Measurements from ENCODE around the gene HIVEP2.

HIVEP2 gene

GRCh38 chr6:142810952-142811514, 133.9 kb downstream of the HIVEP2 start:
- H3K4me2 ChIP-seq = peak overlapping the region; percentile 26; the same call in 1 of the 2 replicates

DNA sequence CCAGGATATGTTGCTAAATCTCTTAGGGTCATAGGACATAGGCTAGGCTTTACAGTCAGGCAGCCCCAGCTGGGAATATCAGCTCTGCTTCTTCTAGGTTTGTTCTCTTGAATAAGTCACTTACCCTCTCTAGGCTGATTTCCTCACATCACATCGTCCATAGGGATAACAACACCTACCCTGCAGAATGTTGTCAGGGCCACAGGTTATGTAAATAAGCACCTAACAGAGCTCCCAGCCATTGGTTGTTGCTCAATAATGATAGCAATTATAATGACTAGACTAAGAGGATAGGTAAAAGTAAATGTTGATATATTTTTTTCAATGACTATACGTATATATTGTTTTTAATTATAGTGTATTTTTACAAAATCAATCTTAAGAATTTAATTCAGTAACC, 135.0 kb downstream of the HIVEP2 start:
- Histone ChIP-seq H2AFZ (ENCODE audit: low read depth) (no peak overlapping the region), H3K27me3 (ENCODE audit: insufficient read depth, low read depth) (no peaks in the 10 kb centered on the region), H3K4me1 (ENCODE audit: low read depth, poor library complexity, severe bottlenecking) (peaks cover 36% of the 10 kb centered on the region), H3K9ac (no peak overlapping the region), H4K20me1 (ENCODE audit: insufficient read depth) (no peaks in the 10 kb centered on the region), H3K27ac (no peak overlapping the region), H3K79me2 (ENCODE audit: insufficient read depth, low read depth) (no peaks in the 10 kb centered on the region), H3K4me2 (no peak overlapping the region), H3K4me3 (IDR thresholded peaks at IDR 0.05; ENCODE audit: insufficient read depth, low read depth, low read length) (no peak overlapping the region), H3K36me3 (ENCODE audit: insufficient read depth) (no peaks in the 10 kb centered on the region; the same call in 1 of the 2 replicates)
- TF ChIP-seq CTCF (conservative IDR thresholded peaks at IDR 0.05; ENCODE audit: low read depth, low read length) = no peak

More at GRCh38 chr6:142810952-142811514, 133.9 kb downstream of the HIVEP2 start:
- Histone ChIP-seq H3K27ac (peak overlapping the region; percentile 7; the same call in 1 of the 2 replicates), H3K36me3 (ENCODE audit: insufficient read depth) (no peaks in the 10 kb centered on the region; the same call in 1 of the 2 replicates), H3K4me1 (ENCODE audit: low read depth, poor library complexity, severe bottlenecking) (peaks cover 35% of the 10 kb centered on the region), H2AFZ (ENCODE audit: low read depth) (no peak overlapping the region), H4K20me1 (ENCODE audit: insufficient read depth) (no peaks in the 10 kb centered on the region), H3K27me3 (ENCODE audit: insufficient read depth, low read depth) (no peaks in the 10 kb centered on the region), H3K79me2 (ENCODE audit: insufficient read depth, low read depth) (no peaks in the 10 kb centered on the region), H3K4me3 (IDR thresholded peaks at IDR 0.05; ENCODE audit: insufficient read depth, low read depth, low read length) (no peak overlapping the region), H3K9ac (no peak overlapping the region)
- no peak for TF ChIP-seq CTCF (conservative IDR thresholded peaks at IDR 0.05; ENCODE audit: low read depth, low read length)

DNA sequence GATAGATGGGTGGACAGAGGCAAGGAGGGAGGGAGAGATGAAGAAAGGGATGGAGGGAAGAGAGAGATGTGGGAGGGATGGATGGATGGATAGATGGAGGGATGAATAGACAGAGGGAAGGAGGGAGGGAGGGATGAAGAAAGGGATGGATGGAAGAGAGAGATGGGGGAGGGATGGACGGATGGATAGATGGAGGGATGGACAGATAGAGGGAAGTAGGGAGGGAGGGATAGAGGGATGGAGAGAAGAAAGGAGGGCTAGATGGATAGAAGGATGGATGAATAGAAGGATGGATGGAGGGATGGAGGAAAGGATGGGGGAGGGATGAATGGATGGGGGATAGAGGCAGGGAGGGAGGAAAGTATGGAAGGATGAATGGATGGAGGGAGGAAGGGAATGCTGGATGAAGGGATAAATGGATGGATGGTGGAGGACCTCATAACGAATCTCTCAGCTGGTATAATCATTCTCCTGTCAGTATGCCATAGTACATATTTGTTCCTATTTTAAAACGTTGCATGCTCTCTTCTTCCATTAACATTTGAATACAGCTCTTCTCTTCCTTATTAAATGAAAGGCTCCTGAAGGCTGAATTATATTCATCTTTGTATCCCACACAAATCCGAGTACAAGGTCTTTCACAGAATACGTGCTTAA, 136.4 kb downstream of the HIVEP2 start:
- TF ChIP-seq CTCF (conservative IDR thresholded peaks at IDR 0.05; ENCODE audit: low read depth, low read length) = no peak
- Histone ChIP-seq H3K27me3 (ENCODE audit: insufficient read depth, low read depth) (no peaks in the 10 kb centered on the region), H3K36me3 (ENCODE audit: insufficient read depth) (no peaks in the 10 kb centered on the region; the same call in 1 of the 2 replicates), H3K79me2 (ENCODE audit: insufficient read depth, low read depth) (no peaks in the 10 kb centered on the region), H3K27ac (no peak overlapping the region), H3K4me1 (ENCODE audit: low read depth, poor library complexity, severe bottlenecking) (peaks cover 50% of the 10 kb centered on the region), H3K4me3 (IDR thresholded peaks at IDR 0.05; ENCODE audit: insufficient read depth, low read depth, low read length) (no peak overlapping the region), H2AFZ (ENCODE audit: low read depth) (no peak overlapping the region), H3K4me2 (no peak overlapping the region), H3K9ac (no peak overlapping the region), H4K20me1 (ENCODE audit: insufficient read depth) (no peaks in the 10 kb centered on the region)

GRCh38 chr6:142805042-142805441, 139.9 kb downstream of the HIVEP2 start:
- Histone ChIP-seq H3K27me3 (ENCODE audit: insufficient read depth, low read depth) (no peaks in the 10 kb centered on the region), H3K9ac (no peak overlapping the region), H3K4me2 (no peak overlapping the region), H3K79me2 (ENCODE audit: insufficient read depth, low read depth) (0 out of 2 replicates have a peak, but pooled peaks cover 9% of the 10 kb centered on the region), H3K27ac (no peak overlapping the region), H3K36me3 (ENCODE audit: insufficient read depth) (no peaks in the 10 kb centered on the region; the same call in 1 of the 2 replicates), H2AFZ (ENCODE audit: low read depth) (no peak overlapping the region), H3K4me3 (IDR thresholded peaks at IDR 0.05; ENCODE audit: insufficient read depth, low read depth, low read length) (no peak overlapping the region), H4K20me1 (ENCODE audit: insufficient read depth) (no peaks in the 10 kb centered on the region), H3K4me1 (ENCODE audit: low read depth, poor library complexity, severe bottlenecking) (peaks cover 52% of the 10 kb centered on the region)
- TF ChIP-seq CTCF (conservative IDR thresholded peaks at IDR 0.05; ENCODE audit: low read depth, low read length) = no peak

Measured in KMS-11 (cell line).